Measurements from ENCODE around the gene CRTAP. TPM values are rescaled to one million over a fixed set of nuclear protein-coding genes. Genes with fewer than 3 reads are reported as not detected.
"Not testable (repeated sequence)": the region's sequence is repeated elsewhere in the genome, so short reads cannot be mapped to it uniquely, and the experiment has no call there.

The CRTAP gene
- total RNA-seq, 1 donor from 2014 or later = 171 TPM

DNA sequence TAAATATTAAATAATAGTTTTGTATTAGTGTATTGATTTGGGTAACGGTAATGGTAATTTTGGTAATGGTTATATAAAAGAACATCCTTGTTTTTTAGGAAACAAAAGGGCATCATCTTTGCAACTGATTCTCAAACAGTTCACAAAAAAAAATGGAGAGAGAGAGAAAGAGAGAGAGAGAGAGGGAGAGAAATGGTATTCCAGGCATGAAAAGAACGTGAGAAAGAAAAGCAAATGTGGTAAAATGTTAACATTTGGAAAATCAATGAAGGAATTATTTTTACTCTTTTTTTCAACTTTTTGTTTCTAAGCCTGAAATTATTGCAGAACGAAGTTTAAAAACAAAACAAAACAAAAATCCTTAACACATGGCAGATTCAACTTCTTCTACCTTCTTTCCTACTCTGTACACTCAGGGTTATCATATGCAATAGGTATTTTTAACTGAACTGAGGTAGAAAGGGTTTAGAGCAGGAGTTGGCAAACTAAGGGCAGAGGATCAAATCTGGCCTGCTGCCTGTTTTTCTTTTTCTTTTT lies 14.6 kb upstream of the CRTAP start:
- DNase-seq (ENCODE audit: extremely low read depth, low read depth, low spot score) = no peak

DNA sequence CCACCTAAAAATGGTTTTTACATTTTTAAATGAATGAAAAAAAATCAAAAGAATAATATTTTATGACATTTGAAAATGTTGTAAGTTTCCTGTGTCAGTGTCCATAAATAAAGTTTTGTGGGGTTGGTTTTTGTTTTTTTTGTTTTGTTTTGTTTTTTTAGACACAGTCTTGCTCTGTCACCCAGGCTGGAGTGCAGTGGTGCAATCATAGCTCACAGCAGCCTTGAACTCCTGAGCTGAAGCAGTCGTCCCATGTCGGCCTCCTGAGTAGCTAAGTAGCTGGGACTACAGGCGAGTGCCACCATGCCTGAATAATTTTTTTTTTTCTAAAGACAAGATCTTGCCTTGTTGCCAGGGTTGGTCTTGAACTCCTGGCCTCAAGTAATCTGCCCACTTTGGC lies 14.1 kb upstream of the CRTAP start:
- no peak for DNase-seq (ENCODE audit: extremely low read depth, low read depth, low spot score)

DNA sequence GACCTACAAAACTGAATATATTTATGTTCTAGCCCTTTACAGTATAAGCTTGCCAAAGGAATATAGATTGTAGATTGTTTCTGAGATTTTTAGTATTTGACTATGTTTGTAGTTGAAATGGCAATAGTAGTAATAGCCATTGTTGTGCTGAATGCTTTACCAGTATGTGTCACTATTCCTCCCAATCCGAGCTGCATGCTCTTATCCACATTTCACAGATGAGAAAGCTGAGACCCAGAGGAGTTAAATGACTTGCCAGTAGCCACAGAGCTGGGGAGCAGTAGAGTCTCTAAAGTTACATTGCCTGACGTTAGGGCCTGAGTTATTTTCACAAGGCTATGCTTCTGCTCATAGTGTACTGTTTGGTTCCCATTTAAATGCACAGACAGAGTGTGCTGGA lies 13.6 kb upstream of the CRTAP start:
- no peak for DNase-seq (ENCODE audit: extremely low read depth, low read depth, low spot score)

DNA sequence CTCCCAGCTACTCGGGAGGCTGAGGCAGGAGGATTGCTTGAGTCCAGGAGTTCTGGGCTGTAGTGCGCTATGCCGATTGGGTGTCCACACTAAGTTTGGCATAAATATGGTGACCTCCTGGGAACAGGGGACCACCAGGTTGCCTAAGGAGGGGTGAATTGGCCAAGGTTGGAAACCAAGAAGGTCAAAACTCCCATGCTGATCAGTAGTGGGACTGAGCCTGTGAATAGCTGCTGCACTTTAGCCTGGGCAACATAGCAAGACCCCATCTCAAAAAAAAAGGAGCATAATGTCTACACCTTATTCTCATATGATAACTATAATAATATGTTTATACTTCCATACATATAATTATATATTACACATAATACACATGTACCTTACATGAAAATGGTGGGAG lies 10.8 kb upstream of the CRTAP start:
- DNase-seq (ENCODE audit: extremely low read depth, low read depth, low spot score) = no peak

DNA sequence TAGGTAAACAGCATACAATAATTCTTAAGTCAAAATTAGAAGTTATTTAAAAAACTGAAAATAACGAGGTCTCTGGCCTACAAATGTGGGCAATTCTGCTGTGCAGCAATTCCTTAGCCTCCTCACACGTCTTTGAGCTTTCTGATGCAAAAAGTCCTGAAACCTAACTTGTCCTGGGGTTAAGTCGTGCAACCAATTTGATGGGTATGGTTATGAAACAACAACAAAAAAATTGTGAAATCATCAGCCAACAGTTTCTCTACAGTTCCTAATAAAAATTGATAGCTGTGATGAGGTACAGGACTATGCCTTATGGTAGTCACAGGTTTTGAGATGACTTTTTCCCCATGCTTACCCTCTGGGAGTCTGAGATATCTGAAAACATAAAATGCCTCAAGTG lies 10.3 kb upstream of the CRTAP start:
- DNase-seq (ENCODE audit: extremely low read depth, low read depth, low spot score) = no peak

DNA sequence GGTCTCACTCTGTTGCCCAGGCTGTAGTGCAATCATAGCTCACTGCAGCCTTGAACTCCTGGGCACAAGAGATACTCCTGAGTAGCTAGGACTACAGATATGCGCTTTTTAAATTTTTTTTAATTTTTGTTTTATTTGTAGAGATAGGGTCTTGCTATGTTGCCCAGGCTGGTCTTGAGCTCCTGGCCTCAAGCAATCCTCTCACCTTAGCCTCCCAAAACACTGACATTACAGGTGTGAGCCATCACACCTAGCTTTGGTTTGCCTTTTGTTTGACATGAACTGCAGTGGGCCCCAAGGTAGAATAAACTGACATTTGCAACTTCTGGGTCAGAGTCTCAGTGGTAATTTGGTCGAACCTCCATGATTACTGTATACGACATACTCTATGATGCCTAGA lies 9.0 kb upstream of the CRTAP start:
- no peak for DNase-seq (ENCODE audit: extremely low read depth, low read depth, low spot score)

DNA sequence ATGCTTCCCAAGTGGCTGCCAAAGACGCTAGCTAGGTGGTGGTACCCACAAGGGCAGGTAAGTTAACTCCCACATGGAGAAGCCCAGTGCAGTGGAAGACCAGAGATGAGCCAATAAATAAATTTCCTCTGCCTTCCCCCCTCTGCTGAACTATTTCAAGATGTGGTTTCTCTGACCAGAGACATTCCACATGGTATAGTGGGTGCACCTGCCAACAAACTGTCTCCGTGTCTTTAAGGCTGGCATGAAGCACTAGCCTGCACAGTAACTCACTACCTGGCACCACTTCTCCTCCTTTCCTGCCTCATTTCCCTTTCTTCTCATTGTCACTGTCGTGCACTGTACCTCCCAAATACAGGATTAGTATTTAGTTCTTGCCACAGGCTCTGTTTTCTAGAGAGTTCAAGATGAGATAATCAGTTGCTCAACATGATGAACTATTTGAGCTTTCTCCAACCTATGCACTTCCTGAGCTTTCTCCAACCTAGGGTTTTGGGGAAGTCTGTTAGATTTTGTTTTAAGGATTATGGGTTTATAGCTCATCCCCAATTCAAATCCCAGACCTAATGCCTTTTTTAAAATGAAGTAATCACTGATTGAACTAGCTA lies 8.4 kb upstream of the CRTAP start:
- no peak for DNase-seq (ENCODE audit: extremely low read depth, low read depth, low spot score)

DNA sequence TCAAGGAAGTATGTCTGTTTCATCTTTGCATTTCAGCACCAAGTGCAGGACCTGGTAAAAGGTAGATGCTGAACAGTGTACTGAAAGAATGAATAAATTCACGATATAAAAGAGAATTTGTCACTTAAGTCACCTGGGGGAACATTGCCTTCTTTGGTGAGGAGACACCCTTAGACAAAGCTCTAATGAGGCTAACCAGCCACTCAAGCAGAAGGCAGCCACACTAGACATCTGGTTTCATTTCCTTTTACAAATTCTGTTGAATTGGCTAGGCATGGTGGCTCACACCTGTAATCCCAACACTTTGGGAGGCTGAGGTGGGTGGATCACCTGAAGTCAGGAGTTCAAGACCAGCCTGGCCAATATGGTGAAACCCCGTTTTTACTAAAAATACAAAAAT lies 7.0 kb upstream of the CRTAP start:
- not testable (repeated sequence) for DNase-seq (ENCODE audit: extremely low read depth, low read depth, low spot score)

DNA sequence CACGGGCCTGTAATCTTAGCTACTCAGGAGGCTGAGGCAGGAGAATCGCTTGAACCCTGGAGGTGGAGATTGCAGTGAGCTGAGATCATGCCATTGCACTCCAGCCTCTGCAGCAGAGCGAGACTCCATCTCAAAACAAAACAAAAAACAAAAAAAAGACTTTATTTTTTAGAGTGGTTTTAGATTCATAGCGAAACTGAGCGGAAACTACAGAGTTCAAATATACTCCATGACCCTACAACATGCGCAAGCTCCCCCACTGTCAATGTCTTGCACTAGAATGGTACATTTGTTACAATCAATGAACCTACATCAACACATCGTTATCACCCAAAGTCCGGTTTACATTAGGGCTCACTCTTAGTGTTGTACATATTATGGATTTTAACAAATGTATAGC lies 2.2 kb upstream of the CRTAP start:
- no peak for DNase-seq (ENCODE audit: extremely low read depth, low read depth, low spot score)

DNA sequence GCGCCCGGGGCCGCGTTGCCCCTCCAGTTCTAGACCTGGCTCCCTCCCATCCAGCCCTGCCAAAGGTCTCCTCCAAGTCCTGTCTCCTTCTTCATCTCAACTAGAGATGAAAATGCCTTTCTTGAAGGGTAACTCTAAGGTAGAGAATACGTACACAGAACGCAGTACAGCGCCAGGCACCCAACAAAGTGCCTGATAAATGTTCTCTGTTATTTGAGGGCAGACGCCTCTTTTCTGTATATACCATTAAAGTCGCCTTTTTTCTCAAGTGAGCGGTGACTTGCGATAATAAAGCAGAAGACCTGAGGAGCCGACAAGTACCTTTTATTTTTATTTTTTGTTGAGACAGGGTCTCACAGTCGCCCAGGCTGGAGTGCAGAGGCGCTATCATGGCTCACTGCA lies 809 bp downstream of the CRTAP start:
- no peak for DNase-seq (ENCODE audit: extremely low read depth, low read depth, low spot score)

DNA sequence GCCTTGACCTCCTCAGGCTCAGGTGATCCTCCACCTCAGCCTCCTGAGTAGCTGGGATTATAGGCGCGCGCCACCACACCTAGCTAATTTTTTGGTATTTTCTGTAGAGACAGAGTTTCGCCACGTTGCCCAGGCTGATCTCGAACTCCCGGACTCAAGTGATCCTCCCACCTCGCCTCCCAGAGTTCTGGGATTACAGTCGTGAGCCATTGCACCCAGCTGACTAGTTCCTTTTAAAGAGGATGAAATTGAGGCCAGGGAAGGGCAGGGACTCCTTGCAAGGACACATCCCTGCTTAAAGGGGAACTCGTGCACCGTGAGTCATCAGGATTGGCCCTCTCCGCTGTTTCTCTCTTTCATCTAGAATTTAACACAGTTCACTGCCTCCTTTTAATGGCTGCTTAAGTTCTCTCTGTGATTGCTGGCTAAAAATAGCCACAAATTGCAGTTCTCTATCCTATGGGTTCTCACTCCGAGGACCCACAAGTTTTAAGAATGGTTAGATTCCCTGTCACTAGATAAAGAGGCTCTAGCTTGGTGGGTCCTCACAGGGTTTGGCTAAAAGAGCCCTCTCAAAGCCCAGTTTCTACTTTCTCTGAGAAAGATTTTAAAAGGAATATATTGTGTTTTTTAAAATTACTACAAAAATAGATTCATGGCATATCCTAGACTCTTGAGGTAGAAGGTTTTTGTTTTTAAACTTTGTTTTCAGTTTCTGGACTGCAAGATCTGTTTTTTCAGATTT lies 1.4 kb downstream of the CRTAP start:
- DNase-seq (ENCODE audit: extremely low read depth, low read depth, low spot score) = no peak

DNA sequence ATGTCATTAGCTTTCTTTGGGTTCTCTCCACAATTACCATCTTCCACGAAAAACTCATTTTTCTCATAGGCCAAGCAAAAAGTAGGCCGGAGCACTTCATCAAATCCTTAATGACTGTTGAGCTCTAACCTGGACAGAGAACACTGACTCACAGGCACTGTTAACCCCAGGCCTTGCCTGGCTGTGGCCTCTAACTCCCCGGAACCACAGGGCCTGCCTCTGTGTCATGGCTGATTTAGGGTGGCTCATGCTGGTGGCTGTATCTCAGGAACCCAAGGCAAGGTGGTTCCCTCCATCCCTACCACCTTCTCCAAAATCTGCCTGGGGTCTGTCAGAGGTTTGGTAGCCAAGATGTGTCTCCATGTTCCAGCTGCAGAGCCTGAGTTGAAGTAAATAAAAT lies 3.6 kb downstream of the CRTAP start:
- no peak for DNase-seq (ENCODE audit: extremely low read depth, low read depth, low spot score)

DNA sequence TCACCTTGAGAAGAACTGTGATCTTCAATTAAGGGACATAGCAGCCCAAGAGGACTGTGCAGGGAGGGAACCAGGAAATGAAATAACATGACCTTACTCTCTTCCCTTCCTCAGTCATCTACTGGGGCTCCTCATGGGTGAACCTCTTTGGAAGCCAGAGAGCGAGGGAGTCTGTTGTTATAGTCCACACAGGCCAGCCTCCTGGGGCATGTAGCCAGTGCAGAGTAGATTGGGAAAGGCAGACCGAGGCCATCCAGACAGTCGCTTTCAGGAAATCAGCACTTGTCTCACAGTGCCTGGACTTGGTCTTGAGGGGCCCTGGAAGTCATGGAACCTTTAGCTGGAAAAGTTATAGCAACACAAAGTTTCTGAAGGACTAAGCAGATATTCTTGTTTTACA lies 6.1 kb downstream of the CRTAP start:
- no peak for DNase-seq (ENCODE audit: extremely low read depth, low read depth, low spot score)

DNA sequence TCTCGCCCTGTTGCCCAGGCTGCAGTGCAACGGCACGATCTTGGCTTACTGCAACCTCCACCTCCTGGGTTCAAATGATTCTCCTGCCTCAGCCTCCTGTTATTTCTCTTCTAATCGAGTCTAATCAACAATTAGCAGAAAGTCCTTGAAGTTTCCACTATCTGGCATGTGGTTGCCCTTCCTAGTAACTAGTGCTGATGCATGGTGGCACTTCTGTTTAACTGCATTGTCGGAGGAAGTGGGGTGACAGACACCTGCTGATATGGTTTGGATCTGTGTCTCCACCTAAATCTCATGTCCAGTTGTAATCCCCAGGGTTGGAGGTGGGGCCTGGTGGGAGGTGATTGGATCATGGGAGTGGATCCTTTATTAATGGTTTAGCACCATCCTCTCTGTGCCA lies 9.2 kb downstream of the CRTAP start:
- DNase-seq (ENCODE audit: extremely low read depth, low read depth, low spot score) = no peak

DNA sequence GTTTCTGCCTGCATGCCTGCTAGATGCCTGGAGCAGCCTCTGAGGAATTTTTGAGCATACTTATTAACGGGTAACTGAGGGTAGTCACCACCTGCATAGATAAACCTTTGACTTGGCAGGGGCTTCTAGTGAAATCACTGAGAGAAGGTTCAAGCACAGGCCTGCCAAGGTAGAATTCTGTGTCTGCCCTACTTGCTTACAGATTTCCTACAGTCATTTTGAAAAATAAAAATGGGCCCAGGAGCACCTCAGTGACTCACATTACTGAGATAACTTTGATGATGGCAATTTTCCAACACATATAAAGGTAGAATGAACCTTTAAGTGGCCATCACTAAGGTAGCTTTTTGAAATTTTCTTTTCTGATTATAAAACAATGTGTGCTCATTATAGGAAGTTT lies 10.8 kb downstream of the CRTAP start:
- DNase-seq (ENCODE audit: extremely low read depth, low read depth, low spot score) = no peak

DNA sequence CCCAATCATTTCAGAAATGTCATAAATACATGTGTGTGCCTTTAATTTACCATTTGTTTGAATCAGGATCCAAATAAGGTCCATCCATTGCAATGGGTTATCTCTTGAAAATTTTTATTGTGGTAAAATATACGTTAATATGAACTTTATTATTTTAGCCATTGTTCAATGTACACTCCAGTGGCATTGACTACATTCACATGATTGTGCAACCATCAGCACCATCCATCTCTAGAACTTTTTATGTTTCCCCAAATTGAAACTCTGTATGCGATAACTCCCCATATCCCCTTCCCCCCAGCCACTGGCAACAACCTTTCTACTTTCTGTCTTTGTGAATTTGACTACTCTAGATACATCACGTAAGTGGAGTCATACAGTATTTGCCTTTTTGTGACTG lies 12.0 kb downstream of the CRTAP start:
- DNase-seq (ENCODE audit: extremely low read depth, low read depth, low spot score) = no peak

DNA sequence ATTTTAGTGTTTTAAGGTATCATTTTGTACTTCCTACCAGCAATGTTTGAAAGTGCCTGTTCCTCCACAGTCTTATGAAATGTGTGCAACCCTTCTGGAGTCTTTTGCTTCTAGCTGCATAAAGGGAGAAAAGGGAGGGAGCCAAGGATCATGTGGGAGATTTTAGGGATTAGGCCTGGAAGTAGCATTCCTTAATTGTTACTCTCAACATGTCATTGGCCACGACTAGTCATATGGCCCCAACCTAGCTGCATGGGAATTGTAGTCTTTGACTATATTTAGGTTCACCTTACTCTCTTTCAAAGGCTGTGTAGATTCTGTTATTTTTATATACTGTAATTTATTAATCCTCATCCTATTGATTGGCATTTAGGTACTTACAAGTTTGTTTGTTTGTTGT lies 14.9 kb downstream of the CRTAP start:
- DNase-seq (ENCODE audit: extremely low read depth, low read depth, low spot score) = no peak

DNA sequence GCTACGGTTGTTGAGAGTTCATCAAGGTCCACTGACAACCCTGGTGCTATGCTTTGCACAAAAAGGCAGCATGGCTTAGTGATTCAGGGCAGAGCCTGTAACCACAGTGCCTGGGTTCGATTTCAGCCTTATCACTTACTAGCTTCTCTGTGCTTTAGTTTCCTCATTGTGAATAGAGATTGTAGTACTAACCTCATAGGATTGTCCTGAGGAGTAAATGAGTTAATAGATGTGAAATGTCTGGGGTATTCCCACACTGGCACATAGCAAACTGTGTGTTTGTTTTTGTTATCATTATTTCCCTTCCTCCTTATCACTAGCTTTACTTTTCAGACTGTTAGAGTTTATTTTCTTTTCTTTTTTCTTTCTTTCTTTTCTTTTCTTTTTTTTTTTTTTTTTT lies 16.3 kb downstream of the CRTAP start:
- DNase-seq (ENCODE audit: extremely low read depth, low read depth, low spot score) = no peak

DNA sequence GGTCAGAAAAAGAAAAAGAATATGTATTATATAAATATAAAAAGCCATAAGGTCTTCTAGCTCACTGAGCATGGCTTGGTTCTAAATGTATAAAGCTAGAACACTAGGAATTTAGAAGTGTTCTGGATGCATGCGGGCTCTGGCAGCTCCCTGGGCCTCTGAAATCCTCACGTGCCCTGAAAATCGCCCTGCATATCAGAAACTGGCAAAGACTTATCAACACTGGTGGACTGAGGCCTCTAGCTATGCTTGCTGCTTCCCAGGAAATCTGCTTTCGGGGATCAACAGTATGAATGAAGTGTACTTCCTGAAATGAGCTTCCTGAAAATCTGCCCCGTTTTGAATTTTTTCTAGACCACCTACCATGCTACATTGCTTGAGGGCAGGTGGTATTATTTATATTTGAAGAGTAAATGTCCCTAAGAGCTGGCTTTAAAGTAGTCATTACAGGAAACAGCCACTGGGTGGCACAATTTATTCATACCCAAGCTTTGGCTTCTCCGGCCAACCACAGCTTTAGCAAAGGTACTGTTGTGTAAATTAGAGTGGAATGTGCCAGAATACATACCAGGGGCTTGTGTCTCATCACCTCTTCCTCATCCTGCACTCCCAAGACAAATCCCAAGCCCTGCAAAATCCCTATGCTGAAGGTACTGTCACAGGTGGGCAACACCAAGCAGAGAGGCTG lies 17.7 kb downstream of the CRTAP start:
- DNase-seq (ENCODE audit: extremely low read depth, low read depth, low spot score) = peak; percentile 68

DNA sequence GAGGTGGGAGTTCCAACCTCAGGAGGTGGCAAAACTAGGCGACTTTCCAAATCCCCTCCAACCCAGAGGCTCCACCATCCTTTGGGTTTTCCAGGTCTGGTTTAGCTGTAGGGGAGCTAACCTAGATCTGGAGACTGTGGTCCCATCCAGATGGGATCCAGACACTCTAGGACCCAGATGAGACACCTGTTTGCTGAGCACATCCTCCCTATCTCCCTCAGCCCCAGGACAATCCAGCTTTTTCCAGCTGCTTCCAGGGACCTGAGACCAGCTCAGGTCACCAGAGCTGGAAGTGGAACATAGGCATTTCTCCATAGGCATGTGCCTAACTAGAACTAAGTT lies 18.2 kb downstream of the CRTAP start:
- no peak for DNase-seq (ENCODE audit: extremely low read depth, low read depth, low spot score)

DNA sequence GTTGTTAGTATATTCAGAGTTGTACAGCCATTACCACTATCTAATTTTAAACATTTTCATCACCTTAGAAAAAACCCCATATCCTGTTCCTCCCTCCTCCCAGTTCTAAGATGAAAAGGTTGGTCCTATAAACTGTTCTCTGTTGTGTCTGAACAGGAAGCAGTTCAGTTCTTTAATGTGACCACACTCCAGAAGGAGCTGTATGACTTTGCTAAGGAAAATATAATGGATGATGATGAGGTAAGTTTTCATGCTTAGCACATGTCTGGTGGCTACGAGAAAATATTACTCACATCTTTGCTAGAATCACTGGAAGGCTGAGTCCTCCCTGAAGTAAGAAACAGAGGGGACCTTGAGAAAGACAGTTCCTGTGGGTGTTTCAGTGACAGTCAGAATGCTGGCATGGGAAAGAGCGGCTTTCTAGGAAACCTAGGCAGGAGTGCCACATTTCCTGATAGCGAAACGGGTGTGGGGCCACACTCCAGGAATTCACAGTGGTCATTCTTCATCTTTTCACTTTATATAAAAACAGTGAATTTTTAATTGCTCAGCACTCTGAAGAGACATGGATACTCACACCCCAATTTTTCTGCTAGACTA lies 20.3 kb downstream of the CRTAP start:
- DNase-seq (ENCODE audit: extremely low read depth, low read depth, low spot score) = no peak

DNA sequence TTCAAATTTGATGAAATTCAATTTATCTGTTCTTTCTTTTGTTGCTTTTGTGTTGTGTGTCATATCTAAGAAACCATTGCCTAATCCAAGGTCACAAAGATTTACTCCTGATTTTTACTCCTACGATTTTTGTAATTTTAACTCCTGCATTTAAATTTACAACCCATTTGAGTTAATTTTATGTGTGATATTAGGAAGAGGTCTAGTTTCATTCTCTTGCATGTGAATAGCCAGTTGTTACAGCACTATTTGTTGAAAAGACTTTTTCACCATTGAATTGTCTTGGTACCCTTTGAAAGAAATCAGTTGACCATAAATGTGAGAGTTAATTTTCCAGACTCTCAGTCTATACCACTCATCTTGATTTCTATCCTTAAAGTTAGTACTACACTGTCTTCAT lies 23.9 kb downstream of the CRTAP start:
- DNase-seq (ENCODE audit: extremely low read depth, low read depth, low spot score) = no peak
